GM12878 (cell line): ENCODE data around the gene CDPF1. TPM values are rescaled to one million over a fixed set of nuclear protein-coding genes. Genes with fewer than 3 reads are reported as not detected.
A peak's percentile ranks its signal among the peaks of the same experiment; 100 is the strongest.

Experiments used
- ATAC-seq: fragments of 200-7000 bp; cut with Tn5 transposase; 3 replicates; pipeline ENCODE4 v1.9.1; 2020; ENCODE audit warnings: mild to moderate bottlenecking, moderate library complexity
- BruUV-seq: library from RNA; stranded (reverse); fragments of 400-500 nt; replicated peaks from 2 replicates; lab custom pipeline; 2021; lab: Mats Ljungman, UMichigan
- CTCF ChIA-PET: fragments of 300-600 bp; sonication (Branson Sonifier 250); formaldehyde crosslinking; extraction: SDS; loops from one replicate; lab custom pipeline; 2021; ENCODE audit warnings: inconsistent platforms; lab: Yijun Ruan, JAX
- POLR2A ChIA-PET: fragments of 350-600 bp; formaldehyde crosslinking; extraction: SDS; loops from one replicate; lab custom pipeline; 2021; ENCODE audit warnings: inconsistent platforms; lab: Charles Lee
- RAD21 ChIA-PET: fragments of 300-600 bp; sonication (Branson Sonifier 250); formaldehyde crosslinking; loops from one replicate; lab custom pipeline; 2023; ENCODE audit warnings: antibody characterized with exemption; ENCODE audit not compliant: unreplicated experiment; lab: Charles Lee
- SMC1A ChIA-PET: fragments of 300-600 bp; sonication (Branson Sonifier 250); formaldehyde crosslinking; loops from one replicate; lab custom pipeline; 2023; ENCODE audit not compliant: unreplicated experiment, uncharacterized antibody; lab: Charles Lee
- DNase-seq: peaks from one replicate; pipeline ENCODE4 v3.0.0-alpha.2; 2011; ENCODE audit warnings: low read depth, low spot score
- FAIRE-seq: peaks from 3 replicates; lab custom pipeline; 2011; peaks lifted over from hg19 to GRCh38; lab: Jason Lieb, UNC
- H2AFZ ChIP-seq: 2 replicates; pipeline ENCODE4 v1.6.0; 2011; ENCODE audit warnings: low read depth, low read length, control low read depth; ENCODE audit not compliant: control insufficient read depth
- H3K27ac ChIP-seq: 2 replicates; pipeline ENCODE4 v1.5.1; 2011; ENCODE audit warnings: control low read depth; ENCODE audit not compliant: control insufficient read depth, insufficient read depth
- H3K27me3 ChIP-seq, 2 experiments: replicated peaks in 1 of 2; 2 replicates each; pipeline versions ENCODE4 v1.6.0 to v1.6.1; 2011; ENCODE audit warnings: low read length in 1 of 2; ENCODE audit not compliant: control insufficient read depth in 2 of 2, insufficient read depth in 2 of 2
- H3K36me3 ChIP-seq, 2 experiments: 2 replicates each; pipeline ENCODE4 v1.5.1; 2011; ENCODE audit warnings: low read length in 1 of 2; ENCODE audit not compliant: control insufficient read depth in 2 of 2, insufficient read depth in 2 of 2
- H3K4me1 ChIP-seq: 2 replicates; pipeline ENCODE4 v1.6.1; 2011; ENCODE audit warnings: mild to moderate bottlenecking, low read length, moderate library complexity, mixed read lengths; ENCODE audit not compliant: control insufficient read depth, insufficient read depth
- H3K4me2 ChIP-seq: 2 replicates; pipeline ENCODE4 v1.6.0; 2011; ENCODE audit warnings: control low read depth; ENCODE audit not compliant: control insufficient read depth, insufficient read depth
- H3K4me3 ChIP-seq: fragments of 200-600 bp; sonication (generic); 2 replicates; pipeline ENCODE4 v1.5.1; 2016
- H3K79me2 ChIP-seq: 2 replicates; pipeline ENCODE4 v1.6.0; 2011; ENCODE audit warnings: low read length; ENCODE audit not compliant: control insufficient read depth, insufficient read depth
- H3K9ac ChIP-seq: 2 replicates; pipeline ENCODE4 v1.8.0; 2011; ENCODE audit warnings: low read length, control low read depth, mixed read lengths; ENCODE audit not compliant: control insufficient read depth, insufficient read depth
- H3K9me3 ChIP-seq: replicated peaks from 3 replicates; pipeline ENCODE4 v1.5.1; 2011; ENCODE audit warnings: mild to moderate bottlenecking, low read length; ENCODE audit not compliant: control insufficient read depth, insufficient read depth
- H4K20me1 ChIP-seq: 2 replicates; pipeline ENCODE4 v1.6.0; 2011; ENCODE audit not compliant: control insufficient read depth, insufficient read depth
- CREM ChIP-seq: IDR thresholded peaks from 2 replicates; pipeline ENCODE4 v1.6.1; 2014; ENCODE audit warnings: antibody characterized with exemption, low read depth
- CTCF ChIP-seq, 3 experiments: IDR thresholded peaks in 2 of 3; conservative IDR thresholded peaks in 1 of 3; 2 replicates each; pipeline ENCODE4 v1.5.1; 2011; ENCODE audit warnings: low read depth in 3 of 3, low read length in 3 of 3, mild to moderate bottlenecking in 3 of 3, control low read depth in 2 of 3, moderate library complexity in 2 of 3, inconsistent platforms in 1 of 3, mixed read lengths in 1 of 3; ENCODE audit not compliant: control insufficient read depth in 2 of 3, insufficient read depth in 1 of 3; ENCODE audit errors: extremely low read depth in 1 of 3
- DPF2 ChIP-seq: fragments of 450-650 bp; IDR thresholded peaks from 2 replicates; pipeline ENCODE4 v1.6.1; 2017; ENCODE audit warnings: mild to moderate bottlenecking
- FOS ChIP-seq: IDR thresholded peaks from 3 replicates; pipeline ENCODE4 v1.6.1; 2011; ENCODE audit warnings: borderline replicate concordance; ENCODE audit not compliant: insufficient read length; ENCODE audit errors: extremely low read depth
- IRF5 ChIP-seq: fragments of 450-650 bp; IDR thresholded peaks from 2 replicates; pipeline ENCODE4 v1.6.1; 2017; ENCODE audit warnings: borderline replicate concordance
- SIX5 ChIP-seq: IDR thresholded peaks from 2 replicates; pipeline ENCODE4 v1.6.1; 2011; ENCODE audit warnings: mild to moderate bottlenecking, low read depth, low read length, moderate library complexity; ENCODE audit not compliant: severe bottlenecking
- SREBF1 ChIP-seq: IDR thresholded peaks from 2 replicates; pipeline ENCODE4 v1.6.1; 2012; ENCODE audit warnings: mild to moderate bottlenecking, low read length
- WGBS: methylation state at CpG from one replicate; pipeline ENCODE4 v1.1.6; 2016; ENCODE audit warnings: low lambda C conversion rate; ENCODE audit not compliant: insufficient replicate concordance, insufficient coverage; ENCODE audit errors: missing lambda C conversion rate; 5-methylcytosine and 5-hydroxymethylcytosine counted together
- in situ Hi-C: fragments of 300-500 bp; cut with MboI; formaldehyde crosslinking; loops from 9 replicates; pipeline ENCODE4 v1.14.3; 2018; ENCODE audit warnings: mixed read lengths
- intact Hi-C: fragments of 100-400 bp; cut with micrococcal nuclease; formaldehyde crosslinking; loops from one replicate; pipeline ENCODE4 v1.14.2; 2022; ENCODE audit not compliant: unreplicated experiment
- polyA plus RNA-seq, 11 experiments: library from polyadenylated mRNA; depleted of rRNA in 4 of 11; unstranded in 6 of 11; stranded (reverse) in 5 of 11; fragments of >200 nt; fragmentation: Nextera tagmentation in 4 of 11; fragmentation: Illumina TruSeq in 1 of 11; extraction: Ambion mirVana in 4 of 11; extraction: Trizol in 1 of 11; gene quantifications; 1 replicate in 1 of 11; 2 replicates in 10 of 11; pipeline versions ENCODE4 v1.2.1 to v1.2.3, GENCODE V29; 2011 to 2016; ENCODE audit warnings: inconsistent platforms in 2 of 11, missing spikeins in 2 of 11, low read depth in 1 of 11
- total RNA-seq, 4 experiments: library from RNA; depleted of rRNA in 3 of 4; stranded (reverse); fragments of >200 nt in 3 of 4; fragmentation: Illumina TruSeq in 1 of 4; extraction: Trizol in 1 of 4; gene quantifications; 2 replicates each; pipeline versions ENCODE4 v1.2.1 to v1.2.3, GENCODE V29; 2013 to 2021
- TF ChIP-seq, protein P1 (sequence below): fragments of 450-650 bp; IDR thresholded peaks from 2 replicates; pipeline ENCODE4 v1.6.1; 2017; ENCODE audit warnings: mild to moderate bottlenecking, moderate library complexity

The CDPF1 gene
- total and polyA plus RNA-seq, 10 of the 15 experiments (the other 5 are each of a cell fraction or from before 2014, with no cell fraction given): 1.0 to 22.4 (median 7.9) TPM

DNA sequence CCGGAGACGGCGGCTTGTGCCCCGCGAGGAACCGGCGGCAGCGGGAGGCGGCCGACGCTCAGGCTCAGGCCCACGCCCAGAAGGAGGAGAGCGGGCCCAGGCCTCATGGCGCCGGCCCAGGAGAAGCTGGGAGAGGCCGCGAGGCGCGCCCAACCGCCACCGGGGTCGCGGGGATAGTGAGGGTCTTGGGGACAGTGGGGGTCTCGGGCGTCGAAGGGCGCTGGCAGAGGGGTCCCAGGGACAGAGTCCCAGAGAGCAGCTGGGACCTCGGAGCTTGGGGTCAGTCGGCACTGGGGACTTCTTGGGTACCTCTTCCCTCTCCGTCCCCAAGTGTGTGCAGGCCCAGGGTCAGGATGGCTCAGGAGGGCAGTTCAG lies 13.1 kb upstream of the CDPF1 start, which contains the start of gene PKDREJ (continued):
- TF ChIP-seq, protein P1, sequence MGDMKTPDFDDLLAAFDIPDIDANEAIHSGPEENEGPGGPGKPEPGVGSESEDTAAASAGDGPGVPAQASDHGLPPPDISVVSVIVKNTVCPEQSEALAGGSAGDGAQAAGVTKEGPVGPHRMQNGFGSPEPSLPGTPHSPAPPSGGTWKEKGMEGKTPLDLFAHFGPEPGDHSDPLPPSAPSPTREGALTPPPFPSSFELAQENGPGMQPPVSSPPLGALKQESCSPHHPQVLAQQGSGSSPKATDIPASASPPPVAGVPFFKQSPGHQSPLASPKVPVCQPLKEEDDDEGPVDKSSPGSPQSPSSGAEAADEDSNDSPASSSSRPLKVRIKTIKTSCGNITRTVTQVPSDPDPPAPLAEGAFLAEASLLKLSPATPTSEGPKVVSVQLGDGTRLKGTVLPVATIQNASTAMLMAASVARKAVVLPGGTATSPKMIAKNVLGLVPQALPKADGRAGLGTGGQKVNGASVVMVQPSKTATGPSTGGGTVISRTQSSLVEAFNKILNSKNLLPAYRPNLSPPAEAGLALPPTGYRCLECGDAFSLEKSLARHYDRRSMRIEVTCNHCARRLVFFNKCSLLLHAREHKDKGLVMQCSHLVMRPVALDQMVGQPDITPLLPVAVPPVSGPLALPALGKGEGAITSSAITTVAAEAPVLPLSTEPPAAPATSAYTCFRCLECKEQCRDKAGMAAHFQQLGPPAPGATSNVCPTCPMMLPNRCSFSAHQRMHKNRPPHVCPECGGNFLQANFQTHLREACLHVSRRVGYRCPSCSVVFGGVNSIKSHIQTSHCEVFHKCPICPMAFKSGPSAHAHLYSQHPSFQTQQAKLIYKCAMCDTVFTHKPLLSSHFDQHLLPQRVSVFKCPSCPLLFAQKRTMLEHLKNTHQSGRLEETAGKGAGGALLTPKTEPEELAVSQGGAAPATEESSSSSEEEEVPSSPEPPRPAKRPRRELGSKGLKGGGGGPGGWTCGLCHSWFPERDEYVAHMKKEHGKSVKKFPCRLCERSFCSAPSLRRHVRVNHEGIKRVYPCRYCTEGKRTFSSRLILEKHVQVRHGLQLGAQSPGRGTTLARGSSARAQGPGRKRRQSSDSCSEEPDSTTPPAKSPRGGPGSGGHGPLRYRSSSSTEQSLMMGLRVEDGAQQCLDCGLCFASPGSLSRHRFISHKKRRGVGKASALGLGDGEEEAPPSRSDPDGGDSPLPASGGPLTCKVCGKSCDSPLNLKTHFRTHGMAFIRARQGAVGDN: no peak
- TF ChIP-seq DPF2: no peak
- TF ChIP-seq SIX5: no peak
- no peak for TF ChIP-seq FOS
- TF ChIP-seq CREM: no peak

DNA sequence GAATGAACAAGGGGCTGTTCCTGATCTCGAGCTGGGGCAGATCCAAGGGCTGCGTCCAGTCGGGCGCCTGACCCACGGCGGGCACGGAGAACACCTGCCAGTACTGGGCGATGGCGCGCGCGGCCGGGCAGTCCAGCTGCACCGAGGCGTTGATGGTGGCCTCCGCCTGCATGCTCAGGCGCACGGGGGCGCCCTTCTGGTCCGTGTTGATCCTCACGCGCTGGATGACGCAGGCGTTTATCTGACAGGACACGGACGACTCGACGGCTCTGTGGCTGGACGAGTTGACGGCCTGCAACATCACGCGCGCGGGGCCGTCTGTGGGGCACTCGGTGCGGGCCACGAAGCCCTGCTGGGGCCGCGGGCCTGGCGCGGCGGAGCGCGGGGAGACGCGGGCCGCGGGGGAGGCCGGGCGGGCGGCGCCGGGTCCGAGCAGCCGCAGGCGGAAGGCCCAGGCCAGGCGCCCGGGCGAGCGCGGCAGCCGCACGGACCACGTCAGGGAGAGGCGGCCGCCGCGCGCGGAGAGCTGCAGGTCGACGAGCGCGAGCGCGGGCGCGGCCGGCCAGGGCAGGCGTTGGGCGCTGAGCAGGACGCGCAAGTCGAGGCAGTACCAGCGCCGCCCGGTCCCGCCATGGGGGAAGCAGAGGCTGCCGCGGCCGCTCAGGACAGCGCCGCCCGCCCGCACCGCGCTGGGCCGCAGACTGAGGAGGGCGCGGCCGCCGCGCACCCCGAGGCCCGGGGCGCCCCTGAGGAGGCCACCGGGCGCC lies 12.5 kb upstream of the CDPF1 start:
- H4K20me1 ChIP-seq: no peaks in the 10 kb centered on the region
- no peaks in the 10 kb centered on the region for H3K36me3 ChIP-seq
- intact Hi-C loops (no loop called here), in situ Hi-C loops (no loop called here)
- DNase-seq (no peak), ATAC-seq (no peak), FAIRE-seq (no peak)
- no peaks in the 10 kb centered on the region for H3K4me1 ChIP-seq
- ChIA-PET SMC1A (no interaction called here), RAD21 (no interaction called here), POLR2A (no interaction called here), CTCF (no interaction called here)
- no peak overlapping the region for H3K9ac ChIP-seq
- no peak overlapping the region for H3K4me3 ChIP-seq
- no peak overlapping the region for H3K27ac ChIP-seq
- TF ChIP-seq SREBF1 (no peak), CTCF (IDR thresholded peaks at IDR 0.05 in 2 of 3, conservative IDR thresholded peaks at IDR 0.05 in 1 of 3; ENCODE audit: control insufficient read depth in 2 of 3, extremely low read depth in 1 of 3, insufficient read depth in 1 of 3, low read depth in 3 of 3, low read length in 3 of 3) (peak in 2 of 3 experiments; percentile 3 to 49; a peak in 1 of 6 replicates), IRF5 (no peak)
- 79% methylated on average over 54 of the region's 109 CpGs for WGBS
- no TSS peak for BruUV-seq
- H3K27me3 ChIP-seq: peaks cover 3 to 5% of the 10 kb centered on the region in 2 experiments
- peaks cover 10% of the 10 kb centered on the region; the same call in 2 of the 3 replicates for H3K9me3 ChIP-seq
- no peaks in the 10 kb centered on the region for H3K79me2 ChIP-seq
- no peak overlapping the region for H2AFZ ChIP-seq
- H3K4me2 ChIP-seq: no peak overlapping the region
